Measurements from ENCODE around the gene KCTD19. TPM values are rescaled to one million over a fixed set of nuclear protein-coding genes. Genes with fewer than 3 reads are reported as not detected.
A peak's percentile ranks its signal among the peaks of the same experiment; 100 is the strongest.

KCTD19 gene
- total and polyA plus RNA-seq, 7 donors, result 0.03 TPM; not detected in 6

DNA sequence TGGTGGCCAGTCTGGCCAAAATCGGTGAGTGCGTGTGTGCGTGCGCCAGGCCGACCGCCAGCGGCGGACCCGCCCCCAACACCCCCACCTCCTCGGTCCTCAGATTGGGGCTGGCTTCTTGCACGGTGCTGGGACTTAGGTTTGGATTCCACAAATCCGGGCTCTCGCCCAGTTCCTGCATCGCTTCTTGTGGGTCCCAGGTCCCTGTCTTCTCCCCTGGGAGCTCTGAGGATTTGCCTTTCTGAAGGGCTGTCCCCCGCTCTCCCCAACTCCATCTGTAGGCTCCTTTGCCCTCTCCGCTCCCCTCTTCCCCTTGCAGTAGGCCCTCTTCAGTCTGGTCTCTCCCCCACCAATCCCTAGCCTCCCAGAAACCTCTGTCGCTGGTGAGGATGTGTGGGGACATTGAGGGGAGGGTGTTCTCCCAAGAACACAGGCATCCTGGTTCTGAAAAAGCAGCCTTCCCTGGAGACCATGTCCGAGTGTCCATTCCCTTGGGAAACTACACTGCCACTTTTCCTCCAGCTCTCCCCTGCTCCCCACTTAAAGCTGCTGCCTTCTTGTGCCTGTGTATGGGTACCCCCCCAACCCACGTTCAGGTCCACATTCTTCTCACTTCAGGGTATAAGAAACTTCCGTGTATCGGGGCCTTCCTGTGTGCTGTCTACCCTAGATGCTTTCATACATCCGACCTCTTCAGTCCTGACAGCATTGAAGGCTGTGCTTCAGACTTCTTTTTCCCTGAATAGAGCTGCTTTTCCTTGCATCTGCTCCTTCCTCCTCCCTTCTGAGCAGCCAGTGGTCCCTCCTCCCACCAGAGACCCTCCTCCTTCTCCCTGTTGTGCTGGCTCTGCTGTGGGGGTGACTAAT is 77.1 kb downstream of the KCTD19 start:
- DNase-seq (peak; percentile 4 to 63), ATAC-seq (no peak)
- Histone ChIP-seq H3K4me1 (peaks cover 20% of the 10 kb centered on the region), H3K4me3 (peak overlapping the region; percentile 94), H3K27ac (peak overlapping the region; percentile 99), H3K27me3 (ENCODE audit: insufficient read depth in 3 of 3, low read length in 2 of 3) (no peaks in the 10 kb centered on the region), H3K9me3 (no peaks in the 10 kb centered on the region), H3K36me3 (ENCODE audit: insufficient read depth in 1 of 2, low read depth in 1 of 2) (no peaks in the 10 kb centered on the region)
- intact Hi-C loops (cut with DNase I), result loop anchor here in 1 of 2 donors (10.0 kb wide), 1 partner anchor 165 kb away; the partner anchor contains the start of gene ZDHHC1
- TF ChIP-seq, protein P1, sequence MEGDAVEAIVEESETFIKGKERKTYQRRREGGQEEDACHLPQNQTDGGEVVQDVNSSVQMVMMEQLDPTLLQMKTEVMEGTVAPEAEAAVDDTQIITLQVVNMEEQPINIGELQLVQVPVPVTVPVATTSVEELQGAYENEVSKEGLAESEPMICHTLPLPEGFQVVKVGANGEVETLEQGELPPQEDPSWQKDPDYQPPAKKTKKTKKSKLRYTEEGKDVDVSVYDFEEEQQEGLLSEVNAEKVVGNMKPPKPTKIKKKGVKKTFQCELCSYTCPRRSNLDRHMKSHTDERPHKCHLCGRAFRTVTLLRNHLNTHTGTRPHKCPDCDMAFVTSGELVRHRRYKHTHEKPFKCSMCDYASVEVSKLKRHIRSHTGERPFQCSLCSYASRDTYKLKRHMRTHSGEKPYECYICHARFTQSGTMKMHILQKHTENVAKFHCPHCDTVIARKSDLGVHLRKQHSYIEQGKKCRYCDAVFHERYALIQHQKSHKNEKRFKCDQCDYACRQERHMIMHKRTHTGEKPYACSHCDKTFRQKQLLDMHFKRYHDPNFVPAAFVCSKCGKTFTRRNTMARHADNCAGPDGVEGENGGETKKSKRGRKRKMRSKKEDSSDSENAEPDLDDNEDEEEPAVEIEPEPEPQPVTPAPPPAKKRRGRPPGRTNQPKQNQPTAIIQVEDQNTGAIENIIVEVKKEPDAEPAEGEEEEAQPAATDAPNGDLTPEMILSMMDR (IDR thresholded peaks at IDR 0.05), result no peak
- WGBS, 3 donors, result 23 to 35% (median 26%) methylated on average over 18 to 22 of the region's 22 CpGs

GRCh38 chr16:67248401-67249177 is 78.0 kb downstream of the KCTD19 start, which contains the start of gene SLC9A5:
TSS of gene SLC9A5 (plus strand) at chr16:67248979. CDS start at chr16:67249015, 36 bp downstream.
- Histone ChIP-seq H3K27ac (peak within 1 kb of the TSS; percentile 99), H3K4me3 (peak within 1 kb of the TSS; percentile 94), H3K36me3 (ENCODE audit: insufficient read depth in 1 of 2, low read depth in 1 of 2) (no peaks in the 10 kb centered on the region), H3K27me3 (ENCODE audit: insufficient read depth in 3 of 3, low read length in 2 of 3) (no peaks in the 10 kb centered on the region), H3K4me1 (peaks cover 27% of the 10 kb centered on the region), H3K9me3 (no peaks in the 10 kb centered on the region)
- intact Hi-C loops (cut with DNase I), result no loop called here
- ATAC-seq, result no peak
- 1% methylated on average over 47 to 75 of the region's 75 CpGs for WGBS, 3 donors
- DNase-seq, result peak; percentile 49 to 79
- TF ChIP-seq, protein P1 (IDR thresholded peaks at IDR 0.05), result peak; percentile 29

DNA sequence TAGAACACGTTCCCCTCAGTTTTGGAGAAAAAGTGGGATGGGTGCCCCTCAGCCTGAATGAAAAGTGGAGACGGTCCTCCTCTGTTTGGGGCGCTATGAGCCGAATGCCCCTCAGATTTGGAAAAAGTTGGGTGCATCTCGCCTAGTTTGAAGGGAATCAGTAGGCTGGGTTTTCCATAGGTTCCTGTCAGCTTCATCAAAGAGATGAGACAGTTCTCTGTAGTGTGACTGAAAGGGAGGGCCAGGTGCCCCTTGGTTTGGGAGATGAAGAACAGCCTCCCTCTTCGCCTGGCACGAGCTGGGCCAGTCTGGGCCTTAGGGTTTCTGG is 78.5 kb downstream of the KCTD19 start:
- DNase-seq (no peak), ATAC-seq (no peak)
- no peaks in the 10 kb centered on the region for H3K36me3 ChIP-seq (ENCODE audit: insufficient read depth in 1 of 2, low read depth in 1 of 2)
- WGBS, 3 donors, result 1 to 9% (median 7%) methylated on average over 7 of the region's 7 CpGs
- TF ChIP-seq, protein P1 (IDR thresholded peaks at IDR 0.05), result no peak
- intact Hi-C loops (cut with DNase I), result no loop called here
- peak overlapping the region; percentile 99 for H3K27ac ChIP-seq
- peaks cover 32% of the 10 kb centered on the region for H3K4me1 ChIP-seq
- H3K9me3 ChIP-seq, result no peaks in the 10 kb centered on the region
- H3K27me3 ChIP-seq (ENCODE audit: insufficient read depth in 3 of 3, low read length in 2 of 3), result no peaks in the 10 kb centered on the region
- peak overlapping the region; percentile 94 for H3K4me3 ChIP-seq

DNA sequence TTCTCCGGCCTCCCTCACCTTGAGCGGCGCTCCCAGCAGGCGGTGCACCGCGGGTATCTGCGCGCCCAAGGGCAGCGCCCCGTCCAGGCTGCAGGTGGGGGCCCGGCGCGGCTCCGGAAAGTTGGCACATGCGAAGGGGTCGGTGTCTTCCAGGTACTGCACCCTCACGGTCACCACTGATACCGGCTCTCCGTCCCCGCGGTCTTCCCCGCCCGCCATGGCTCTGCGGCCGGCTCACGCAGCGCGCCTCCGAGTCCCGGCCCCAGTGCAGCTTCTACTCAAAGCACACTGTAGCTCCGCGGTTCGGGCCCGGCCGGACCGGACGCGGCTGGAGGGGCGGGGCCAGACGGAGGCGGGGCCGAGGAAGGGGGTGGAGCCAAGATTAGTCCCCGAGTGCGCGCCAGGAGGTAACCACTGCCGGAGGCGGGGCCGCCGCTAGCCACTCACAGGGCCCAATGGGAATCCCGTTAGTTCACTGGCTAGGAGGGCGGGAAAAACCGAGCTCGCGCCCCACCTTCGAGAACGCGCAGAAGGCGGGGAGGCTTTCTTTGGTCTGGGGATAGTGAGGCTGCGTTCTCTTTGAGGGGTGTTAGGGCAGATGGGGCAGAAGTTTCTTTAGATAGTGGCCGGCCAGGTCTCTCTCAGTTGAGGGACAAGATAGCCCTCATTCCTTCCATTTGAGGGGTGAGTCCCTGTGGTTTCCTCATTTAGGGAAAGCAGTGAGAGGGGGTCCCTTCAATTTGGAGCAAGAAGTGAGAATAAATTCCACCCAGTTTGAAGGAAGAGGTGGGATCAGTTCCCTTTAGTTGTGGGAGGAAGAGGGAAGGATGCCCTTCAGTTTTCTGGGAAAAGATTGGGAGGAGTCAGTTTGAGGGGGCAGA is 79.1 kb downstream of the KCTD19 start, which contains the start of gene FHOD1:
Gene FHOD1 (minus strand): TSS at position 290 of the 881 bp plus-strand sequence. CDS start 71 bp downstream, at position 219.
- H3K4me1 ChIP-seq, result peaks cover 38% of the 10 kb centered on the region
- ATAC-seq (peak; percentile 63 to 71 (median 70)), DNase-seq (peak; percentile 98 to 99)
- peak within 1 kb of the TSS; percentile 99 for H3K27ac ChIP-seq
- no peaks in the 10 kb centered on the region for H3K9me3 ChIP-seq
- H3K27me3 ChIP-seq (ENCODE audit: insufficient read depth in 3 of 3, low read length in 2 of 3), result no peaks in the 10 kb centered on the region
- intact Hi-C loops (cut with DNase I), result no loop called here
- no peaks in the 10 kb centered on the region for H3K36me3 ChIP-seq (ENCODE audit: insufficient read depth in 1 of 2, low read depth in 1 of 2)
- 0% methylated on average over 53 to 60 of the region's 60 CpGs for WGBS, 3 donors
- peak within 1 kb of the TSS; percentile 94 for H3K4me3 ChIP-seq
- TF ChIP-seq, protein P1 (IDR thresholded peaks at IDR 0.05), result no peak

Measured in psoas muscle (tissue), 8 donors.